GM20431 (cell line): ENCODE measurements around the gene CT45A5.
"Not testable (repeated sequence)": the region's sequence is repeated elsewhere in the genome, so short reads cannot be mapped to it uniquely, and the experiment has no call there.

ENCODE experiments used
- in situ Hi-C: fragments of 300-500 bp; cut with MseI, MboI; formaldehyde crosslinking; loops from one replicate; pipeline ENCODE4 v1.15.0; 2020; ENCODE audit warnings: low sequenced_read_pairs; ENCODE audit not compliant: unreplicated experiment

CT45A5 gene, protein sequence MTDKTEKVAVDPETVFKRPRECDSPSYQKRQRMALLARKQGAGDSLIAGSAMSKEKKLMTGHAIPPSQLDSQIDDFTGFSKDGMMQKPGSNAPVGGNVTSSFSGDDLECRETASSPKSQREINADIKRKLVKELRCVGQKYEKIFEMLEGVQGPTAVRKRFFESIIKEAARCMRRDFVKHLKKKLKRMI

DNA sequence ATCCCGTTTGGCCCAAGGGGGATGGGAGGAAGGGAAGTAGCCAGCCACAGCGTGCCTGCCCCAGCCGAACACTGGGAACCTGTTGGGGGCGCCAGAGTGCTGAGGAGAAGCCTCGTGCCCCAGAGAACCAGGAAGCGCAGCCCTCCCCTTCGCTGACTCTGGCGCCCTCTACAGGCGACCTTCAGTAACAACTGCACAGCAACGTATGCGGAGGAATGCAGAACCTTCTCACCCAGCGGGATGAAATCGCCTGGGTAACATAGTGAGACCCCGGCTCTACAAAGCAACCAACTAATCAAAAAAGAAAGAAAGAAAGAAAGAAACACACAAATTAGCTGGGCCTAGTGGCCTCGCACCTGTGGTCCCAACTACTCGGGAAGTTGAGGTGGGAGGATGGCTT lies at the start of gene CT45A5:
TSS of gene CT45A5 (minus strand) at position 101 of the 400 bp plus-strand sequence. CDS start 3,774 bp downstream, outside the sequence.
- in situ Hi-C loops: not testable (repeated sequence)

DNA sequence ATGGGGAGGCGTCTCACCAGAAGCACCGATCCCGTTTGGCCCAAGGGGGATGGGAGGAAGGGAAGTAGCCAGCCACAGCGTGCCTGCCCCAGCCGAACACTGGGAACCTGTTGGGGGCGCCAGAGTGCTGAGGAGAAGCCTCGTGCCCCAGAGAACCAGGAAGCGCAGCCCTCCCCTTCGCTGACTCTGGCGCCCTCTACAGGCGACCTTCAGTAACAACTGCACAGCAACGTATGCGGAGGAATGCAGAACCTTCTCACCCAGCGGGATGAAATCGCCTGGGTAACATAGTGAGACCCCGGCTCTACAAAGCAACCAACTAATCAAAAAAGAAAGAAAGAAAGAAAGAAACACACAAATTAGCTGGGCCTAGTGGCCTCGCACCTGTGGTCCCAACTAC lies 34.6 kb upstream of the CT45A5 start, which contains the start of gene CT45A2:
TSS of gene CT45A2 (minus strand) at position 101 of the 400 bp plus-strand sequence. CDS start 3,747 bp downstream, outside the sequence.
- in situ Hi-C loops: not testable (repeated sequence)

DNA sequence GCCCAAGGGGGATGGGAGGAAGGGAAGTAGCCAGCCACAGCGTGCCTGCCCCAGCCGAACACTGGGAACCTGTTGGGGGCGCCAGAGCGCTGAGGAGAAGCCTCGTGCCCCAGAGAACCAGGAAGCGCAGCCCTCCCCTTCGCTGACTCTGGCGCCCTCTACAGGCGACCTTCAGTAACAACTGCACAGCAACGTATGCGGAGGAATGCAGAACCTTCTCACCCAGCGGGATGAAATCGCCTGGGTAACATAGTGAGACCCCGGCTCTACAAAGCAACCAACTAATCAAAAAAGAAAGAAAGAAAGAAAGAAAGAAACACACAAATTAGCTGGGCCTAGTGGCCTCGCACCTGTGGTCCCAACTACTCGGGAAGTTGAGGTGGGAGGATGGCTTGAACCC lies 17.4 kb upstream of the CT45A5 start, which contains the start of gene CT45A6:
TSS of gene CT45A6 (minus strand) at position 101 of the 400 bp plus-strand sequence. CDS start 3,794 bp downstream, outside the sequence.
- in situ Hi-C loops: not testable (repeated sequence)

DNA sequence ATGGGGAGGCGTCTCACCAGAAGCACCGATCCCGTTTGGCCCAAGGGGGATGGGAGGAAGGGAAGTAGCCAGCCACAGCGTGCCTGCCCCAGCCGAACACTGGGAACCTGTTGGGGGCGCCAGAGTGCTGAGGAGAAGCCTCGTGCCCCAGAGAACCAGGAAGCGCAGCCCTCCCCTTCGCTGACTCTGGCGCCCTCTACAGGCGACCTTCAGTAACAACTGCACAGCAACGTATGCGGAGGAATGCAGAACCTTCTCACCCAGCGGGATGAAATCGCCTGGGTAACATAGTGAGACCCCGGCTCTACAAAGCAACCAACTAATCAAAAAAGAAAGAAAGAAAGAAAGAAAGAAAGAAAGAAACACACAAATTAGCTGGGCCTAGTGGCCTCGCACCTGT lies 17.2 kb downstream of the CT45A5 start, which contains the start of gene CT45A3:
TSS of gene CT45A3 (minus strand) at position 101 of the 400 bp plus-strand sequence. CDS start 3,747 bp downstream, outside the sequence.
- in situ Hi-C loops: not testable (repeated sequence)

DNA sequence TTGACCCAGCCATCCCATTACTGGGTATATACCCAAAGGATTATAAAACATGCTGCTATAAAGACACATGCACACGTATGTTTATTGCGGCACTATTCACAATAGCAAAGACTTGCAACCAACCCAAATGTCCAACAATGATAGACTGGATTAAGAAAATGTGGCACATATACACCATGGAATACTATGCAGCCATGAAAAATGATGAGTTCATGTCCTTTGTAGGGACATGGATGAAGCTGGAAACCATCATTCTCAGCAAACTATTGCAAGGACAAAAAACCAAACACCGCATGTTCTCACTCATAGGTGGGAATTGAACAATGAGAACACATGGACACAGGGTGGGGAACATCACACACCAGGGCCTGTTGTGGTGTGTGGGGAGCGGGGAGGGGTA lies 40.6 kb downstream of the CT45A5 start:
- in situ Hi-C loops: not testable (repeated sequence)

DNA sequence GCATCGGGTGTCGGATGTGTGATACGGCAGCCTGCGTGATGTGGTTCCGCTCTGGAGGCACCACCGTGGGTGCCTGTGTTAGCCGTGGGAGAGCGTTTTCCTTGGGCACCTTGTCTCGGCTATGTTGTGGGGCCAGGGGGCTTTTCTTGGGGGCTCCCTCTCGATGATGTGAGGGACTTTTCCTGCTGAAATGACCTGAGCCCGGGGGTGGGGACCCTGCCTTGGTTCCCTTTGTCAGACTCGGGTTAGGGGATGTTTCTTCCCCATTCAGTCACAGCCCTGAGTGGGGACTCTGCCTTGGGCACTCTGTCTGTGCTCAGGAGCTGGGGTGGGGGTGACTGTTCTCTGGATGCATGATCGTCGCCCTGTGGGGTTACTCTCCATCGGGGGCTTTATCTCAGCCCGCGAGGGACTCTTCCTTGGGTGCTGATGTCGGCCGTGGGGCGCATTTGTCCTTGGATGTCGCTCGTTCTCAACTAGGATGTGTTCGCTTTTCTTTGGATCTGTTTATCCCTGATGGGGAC lies 44.0 kb downstream of the CT45A5 start:
- in situ Hi-C loops: no loop called here

DNA sequence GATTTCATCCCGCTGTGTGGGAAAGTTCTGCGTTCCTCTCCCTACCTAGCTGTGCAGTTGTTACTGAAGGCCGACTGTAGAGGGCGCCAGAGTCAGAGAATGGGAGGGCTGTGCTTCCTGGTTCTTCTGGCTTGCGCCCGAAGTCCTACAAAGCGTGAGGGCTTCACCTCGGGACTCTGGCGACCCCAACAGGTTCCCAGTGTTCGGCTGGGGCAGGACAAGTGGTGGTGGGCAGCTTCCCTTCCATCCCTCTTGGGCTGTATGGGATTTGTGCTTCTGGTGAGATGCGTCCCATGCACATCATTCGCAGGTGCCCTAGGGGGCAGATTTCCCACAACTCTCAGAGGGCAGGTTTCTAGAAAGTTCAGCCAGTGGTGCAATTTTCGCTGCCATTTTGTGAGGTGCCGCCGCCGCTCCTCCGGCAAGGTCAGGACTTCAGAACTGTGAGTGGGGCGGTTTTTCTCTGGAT lies 44.6 kb downstream of the CT45A5 start:
- in situ Hi-C loops: no loop called here

DNA sequence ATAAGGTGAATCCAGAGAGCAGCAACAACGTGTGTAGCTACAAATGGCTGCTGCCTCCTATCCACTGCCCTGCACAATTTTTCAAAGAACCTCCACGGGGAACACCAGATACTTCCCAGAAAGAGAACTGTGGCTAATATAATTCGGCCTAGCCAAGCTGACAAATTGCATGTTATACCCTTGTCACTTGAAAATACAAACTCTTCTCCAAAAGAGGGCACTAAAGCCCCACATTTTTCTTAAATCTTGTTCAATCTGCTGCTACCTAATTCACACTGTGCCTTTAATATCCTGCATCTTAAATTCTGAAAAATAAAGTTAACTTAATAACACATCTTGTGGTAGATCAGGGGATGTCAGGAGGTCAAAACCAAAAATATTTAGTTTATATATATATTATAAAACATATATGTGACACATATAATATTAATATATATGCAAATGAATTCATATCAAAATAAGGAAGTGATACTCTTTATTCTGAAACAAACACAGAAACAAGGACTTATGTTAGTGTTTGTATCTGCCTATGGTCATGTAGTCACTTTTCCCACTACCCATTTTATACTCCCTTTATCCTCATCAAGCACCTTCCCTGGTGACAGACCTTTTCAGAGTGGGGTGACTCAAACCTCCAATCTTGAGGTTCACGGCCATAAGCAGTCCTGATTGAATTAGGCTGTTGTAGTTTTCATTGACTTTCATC lies 47.8 kb downstream of the CT45A5 start:
- in situ Hi-C loops: no loop called here

DNA sequence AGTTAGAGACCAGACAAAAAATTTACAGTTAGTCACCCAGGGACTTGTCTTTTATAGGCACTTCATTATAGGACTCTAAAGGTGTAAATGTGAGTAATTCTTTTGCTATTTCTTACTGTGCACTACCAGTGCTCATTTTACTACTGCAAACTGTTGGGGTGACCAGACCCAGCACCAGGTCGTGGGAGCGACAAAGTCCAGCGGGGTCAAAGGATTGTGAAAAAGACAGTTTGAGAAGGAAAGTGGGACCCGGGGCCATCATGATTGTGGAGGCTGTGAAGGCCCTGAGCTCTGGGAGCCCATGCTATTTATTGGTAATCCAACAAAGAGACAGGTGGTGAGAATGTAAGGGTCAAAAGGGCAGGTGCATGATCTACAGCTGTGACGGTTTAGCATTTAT lies 50.6 kb downstream of the CT45A5 start:
- in situ Hi-C loops: not testable (repeated sequence)
